A673 (cell line): Measurements from ENCODE around the gene TEX26.

Experiments
- EZH2 ChIP-seq: fragments of 200-600 bp; sonication (generic); IDR thresholded peaks from 2 replicates; pipeline ENCODE4 v1.6.1; 2017; ENCODE audit warnings: borderline replicate concordance, low read depth, mild to moderate bottlenecking, mixed read lengths, antibody characterized with exemption, low read length; ENCODE audit not compliant: poor library complexity, severe bottlenecking
- TF ChIP-seq, protein P1 (sequence below): fragments of 300-800, 200-600 bp; sonication (generic); conservative IDR thresholded peaks from 2 replicates; pipeline ENCODE4 v1.5.1; 2017; ENCODE audit warnings: low read depth, mild to moderate bottlenecking, antibody characterized with exemption, low read length, moderate library complexity, mixed read lengths

DNA sequence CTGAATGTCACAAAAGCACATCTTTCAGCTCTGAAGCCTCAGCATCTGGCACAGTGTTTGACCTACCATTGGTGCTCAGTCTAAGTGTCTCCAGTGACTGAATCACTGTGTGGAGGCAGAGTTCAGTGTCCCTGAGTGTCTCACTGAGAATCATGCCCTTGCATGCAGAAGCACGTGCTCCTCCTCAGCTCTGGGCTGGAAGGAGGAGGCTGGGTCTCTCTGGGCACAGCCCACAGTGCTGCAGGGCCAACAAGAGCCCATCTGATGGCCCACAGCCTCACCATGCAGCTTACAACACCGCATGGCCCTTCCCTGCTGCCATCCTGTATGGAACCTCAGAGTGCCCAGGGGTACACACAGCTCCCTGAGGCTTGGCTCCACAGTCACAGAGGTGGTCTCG lies 86.1 kb downstream of the TEX26 start:
- TF ChIP-seq, protein P1, sequence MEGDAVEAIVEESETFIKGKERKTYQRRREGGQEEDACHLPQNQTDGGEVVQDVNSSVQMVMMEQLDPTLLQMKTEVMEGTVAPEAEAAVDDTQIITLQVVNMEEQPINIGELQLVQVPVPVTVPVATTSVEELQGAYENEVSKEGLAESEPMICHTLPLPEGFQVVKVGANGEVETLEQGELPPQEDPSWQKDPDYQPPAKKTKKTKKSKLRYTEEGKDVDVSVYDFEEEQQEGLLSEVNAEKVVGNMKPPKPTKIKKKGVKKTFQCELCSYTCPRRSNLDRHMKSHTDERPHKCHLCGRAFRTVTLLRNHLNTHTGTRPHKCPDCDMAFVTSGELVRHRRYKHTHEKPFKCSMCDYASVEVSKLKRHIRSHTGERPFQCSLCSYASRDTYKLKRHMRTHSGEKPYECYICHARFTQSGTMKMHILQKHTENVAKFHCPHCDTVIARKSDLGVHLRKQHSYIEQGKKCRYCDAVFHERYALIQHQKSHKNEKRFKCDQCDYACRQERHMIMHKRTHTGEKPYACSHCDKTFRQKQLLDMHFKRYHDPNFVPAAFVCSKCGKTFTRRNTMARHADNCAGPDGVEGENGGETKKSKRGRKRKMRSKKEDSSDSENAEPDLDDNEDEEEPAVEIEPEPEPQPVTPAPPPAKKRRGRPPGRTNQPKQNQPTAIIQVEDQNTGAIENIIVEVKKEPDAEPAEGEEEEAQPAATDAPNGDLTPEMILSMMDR = no peak
- TF ChIP-seq EZH2 = no peak
